ENCODE results near the gene SDF2L1.
"Not testable (repeated sequence)": the region's sequence is repeated elsewhere in the genome, so short reads cannot be mapped to it uniquely, and the experiment has no call there.

GRCh38 chr22:21692856-21693255 is 50.8 kb downstream of the SDF2L1 start:
- not testable (repeated sequence) for TF ChIP-seq FOXP1 (IDR thresholded peaks at IDR 0.05); FOXP1 (CRISPR knock-in tag; IDR thresholded peaks at IDR 0.05); BCL3 (CRISPR knock-in tag; IDR thresholded peaks at IDR 0.05); TBP (CRISPR knock-in tag; IDR thresholded peaks at IDR 0.05); NFE2L2 (IDR thresholded peaks at IDR 0.05; ENCODE audit: low read length)
